AG04450 (cell line): Measurements from ENCODE around the gene NAGS. TPM values are rescaled to one million over a fixed set of nuclear protein-coding genes. Genes with fewer than 3 reads are reported as not detected.
"Not testable (repeated sequence)": the region's sequence is repeated elsewhere in the genome, so short reads cannot be mapped to it uniquely, and the experiment has no call there.

Source experiments
- CTCF ChIA-PET: fragments of 300-600, 350-600 bp; formaldehyde crosslinking; extraction: SDS; loops from one replicate; lab custom pipeline; 2022; ENCODE audit warnings: antibody characterized with exemption, inconsistent platforms; lab: Charles Lee
- POLR2A ChIA-PET: fragments of 350-600 bp; formaldehyde crosslinking; extraction: SDS; loops from one replicate; lab custom pipeline; 2021; ENCODE audit warnings: antibody characterized with exemption, inconsistent platforms; lab: Yijun Ruan, JAX
- DNase-seq: peaks from one replicate; pipeline ENCODE4 v3.0.0-alpha.2; 2011; ENCODE audit warnings: low read depth, low spot score
- H3K27ac ChIP-seq: one replicate; pipeline ENCODE4 v1.5.1; 2012; ENCODE audit warnings: low read depth, low read length, control low read depth
- H3K27me3 ChIP-seq: one replicate; pipeline ENCODE4 v1.6.0; 2012; ENCODE audit warnings: low read length; ENCODE audit not compliant: control insufficient read depth, insufficient read depth
- H3K4me3 ChIP-seq: 2 replicates; pipeline ENCODE4 v1.5.1; 2011; ENCODE audit warnings: mild to moderate bottlenecking, low read depth, low read length, control low read depth
- H3K9me3 ChIP-seq: 2 replicates; pipeline ENCODE4 v1.5.1; 2012; ENCODE audit warnings: low read length; ENCODE audit not compliant: control insufficient read depth, insufficient read depth
- polyA plus RNA-seq: library from polyadenylated mRNA; depleted of rRNA; stranded (reverse); fragments of >200 nt; gene quantifications from 2 replicates; pipeline ENCODE4 v1.2.3, GENCODE V29; 2011
- TF ChIP-seq, protein P1 (sequence below): IDR thresholded peaks from 2 replicates; pipeline ENCODE4 v1.5.1; 2011; ENCODE audit warnings: low read depth, low read length, control low read depth, inconsistent platforms

The NAGS gene
- polyA plus RNA-seq, 1 experiment, result 1.1 TPM

GRCh38 chr17:44030482-44030881 is 26.1 kb downstream of the NAGS start:
- H3K9me3 ChIP-seq, result no peaks in the 10 kb centered on the region
- H3K4me3 ChIP-seq, result no peak overlapping the region
- TF ChIP-seq, protein P1, sequence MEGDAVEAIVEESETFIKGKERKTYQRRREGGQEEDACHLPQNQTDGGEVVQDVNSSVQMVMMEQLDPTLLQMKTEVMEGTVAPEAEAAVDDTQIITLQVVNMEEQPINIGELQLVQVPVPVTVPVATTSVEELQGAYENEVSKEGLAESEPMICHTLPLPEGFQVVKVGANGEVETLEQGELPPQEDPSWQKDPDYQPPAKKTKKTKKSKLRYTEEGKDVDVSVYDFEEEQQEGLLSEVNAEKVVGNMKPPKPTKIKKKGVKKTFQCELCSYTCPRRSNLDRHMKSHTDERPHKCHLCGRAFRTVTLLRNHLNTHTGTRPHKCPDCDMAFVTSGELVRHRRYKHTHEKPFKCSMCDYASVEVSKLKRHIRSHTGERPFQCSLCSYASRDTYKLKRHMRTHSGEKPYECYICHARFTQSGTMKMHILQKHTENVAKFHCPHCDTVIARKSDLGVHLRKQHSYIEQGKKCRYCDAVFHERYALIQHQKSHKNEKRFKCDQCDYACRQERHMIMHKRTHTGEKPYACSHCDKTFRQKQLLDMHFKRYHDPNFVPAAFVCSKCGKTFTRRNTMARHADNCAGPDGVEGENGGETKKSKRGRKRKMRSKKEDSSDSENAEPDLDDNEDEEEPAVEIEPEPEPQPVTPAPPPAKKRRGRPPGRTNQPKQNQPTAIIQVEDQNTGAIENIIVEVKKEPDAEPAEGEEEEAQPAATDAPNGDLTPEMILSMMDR, result no peak
- DNase-seq, result no peak
- CTCF ChIA-PET, result interaction anchor here (4.1 kb wide), 1 partner anchor 11 kb away, joined by 24 read pairs; no protein-coding TSS in a partner anchor
- no peaks in the 10 kb centered on the region for H3K27me3 ChIP-seq
- POLR2A ChIA-PET, result no interaction called here
- no peak overlapping the region for H3K27ac ChIP-seq

DNA sequence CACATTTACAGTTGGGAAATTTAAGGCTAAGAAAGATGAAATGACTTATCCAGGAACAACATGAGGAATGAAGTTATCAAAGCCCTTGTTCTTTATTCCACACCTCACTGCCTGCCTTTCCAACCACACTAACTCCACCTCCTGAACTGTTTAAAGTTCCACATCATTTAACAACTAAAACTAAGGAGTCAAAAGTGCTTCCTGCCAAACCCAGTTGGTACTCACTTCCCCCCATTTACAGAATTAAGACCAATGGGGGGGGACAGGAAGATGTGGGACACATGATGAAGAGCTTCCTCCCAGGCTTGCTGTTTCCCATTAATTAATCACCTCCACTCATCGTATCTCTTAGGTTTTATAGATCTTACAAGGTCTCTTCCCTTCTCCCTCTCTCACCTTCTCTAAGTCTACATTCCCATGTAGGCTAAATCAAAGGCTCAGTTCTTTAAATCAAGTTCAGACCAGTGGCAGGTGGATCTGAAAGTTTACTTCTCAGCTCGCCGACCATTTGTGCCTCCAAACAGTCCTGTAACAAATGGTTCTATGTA is 29.5 kb downstream of the NAGS start:
- CTCF ChIA-PET, result interaction anchor here (0.6 to 1.4 kb wide), 2 partner anchors 28 to 82 kb away, joined by 3 to 4 read pairs; no protein-coding TSS in a partner anchor
- Histone ChIP-seq H3K27me3 (no peaks in the 10 kb centered on the region), H3K9me3 (no peaks in the 10 kb centered on the region), H3K4me3 (no peak overlapping the region), H3K27ac (no peak overlapping the region)
- no peak for DNase-seq
- POLR2A ChIA-PET, result interaction anchor here (1.1 kb wide), 1 partner anchor 10 kb away, joined by 3 read pairs; no protein-coding TSS in a partner anchor
- TF ChIP-seq, protein P1, result no peak

GRCh38 chr17:44034688-44035087 is 30.3 kb downstream of the NAGS start:
- POLR2A ChIA-PET, H3K27ac ChIP-seq, DNase-seq, H3K27me3 ChIP-seq, CTCF ChIA-PET, H3K9me3 ChIP-seq, H3K4me3 ChIP-seq: not testable (repeated sequence)

- no peak for DNase-seq
- POLR2A ChIA-PET, result no interaction called here
Observed at GRCh38 chr17:44037471-44037870, 33.0 kb downstream of the NAGS start.

GRCh38 chr17:44038604-44039011 is 34.2 kb downstream of the NAGS start:
- Histone ChIP-seq H3K27ac (no peak overlapping the region), H3K4me3 (no peak overlapping the region), H3K27me3 (no peaks in the 10 kb centered on the region), H3K9me3 (no peaks in the 10 kb centered on the region)
- CTCF ChIA-PET, result interaction anchor here (0.8 to 6.3 kb wide), 3 partner anchors 9 to 130 kb away, joined by 3 to 55 read pairs (median 3); partner anchors contain the start of gene PPY
- DNase-seq, result no peak
- TF ChIP-seq, protein P1, result no peak
- POLR2A ChIA-PET, result no interaction called here

More at GRCh38 chr17:44037471-44037870, 33.0 kb downstream of the NAGS start:
- TF ChIP-seq, protein P1, result no peak
- Histone ChIP-seq H3K4me3 (no peak overlapping the region), H3K27me3 (no peaks in the 10 kb centered on the region), H3K9me3 (no peaks in the 10 kb centered on the region), H3K27ac (no peak overlapping the region)
- CTCF ChIA-PET, result interaction anchor here (1.1 kb wide), 1 partner anchor 10 kb away, joined by 3 read pairs; no protein-coding TSS in a partner anchor
